ENCODE data around the gene DYRK3. TPM values are rescaled to one million over a fixed set of nuclear protein-coding genes. Genes with fewer than 3 reads are reported as not detected.

DYRK3 gene
- total RNA-seq, 1 donor from 2014 or later: 22.7 TPM

- H3K9me3 ChIP-seq (ENCODE audit: low read depth): no peaks in the 10 kb centered on the region
- Mint-ChIP-seq H3K4me1 (peaks cover 10% of the 10 kb centered on the region), H3K9me3 (no peaks in the 10 kb centered on the region), H3K4me3 (no peak overlapping the region), H3K36me3 (no peaks in the 10 kb centered on the region), H3K27ac (no peak overlapping the region), H3K27me3 (ENCODE audit: insufficient read depth, low read depth) (peaks cover 3% of the 10 kb centered on the region)
- H2AFZ ChIP-seq (replicated peaks): no peak overlapping the region
- no peak overlapping the region for H3K27ac ChIP-seq
- H3F3A ChIP-seq (ENCODE audit: low read depth): peaks cover 12% of the 10 kb centered on the region
- DNase-seq (ENCODE audit: low spot score): no peak
- H3K79me2 ChIP-seq (ENCODE audit: low read depth): no peaks in the 10 kb centered on the region
- no peaks in the 10 kb centered on the region for H4K20me1 ChIP-seq (ENCODE audit: low read depth)
- peaks cover 3% of the 10 kb centered on the region for H3K27me3 ChIP-seq
- TF ChIP-seq EZH2phosphoT487 (IDR thresholded peaks at IDR 0.05) (no peak), EZH2 (IDR thresholded peaks at IDR 0.05) (no peak)
- TF ChIP-seq, protein P1, sequence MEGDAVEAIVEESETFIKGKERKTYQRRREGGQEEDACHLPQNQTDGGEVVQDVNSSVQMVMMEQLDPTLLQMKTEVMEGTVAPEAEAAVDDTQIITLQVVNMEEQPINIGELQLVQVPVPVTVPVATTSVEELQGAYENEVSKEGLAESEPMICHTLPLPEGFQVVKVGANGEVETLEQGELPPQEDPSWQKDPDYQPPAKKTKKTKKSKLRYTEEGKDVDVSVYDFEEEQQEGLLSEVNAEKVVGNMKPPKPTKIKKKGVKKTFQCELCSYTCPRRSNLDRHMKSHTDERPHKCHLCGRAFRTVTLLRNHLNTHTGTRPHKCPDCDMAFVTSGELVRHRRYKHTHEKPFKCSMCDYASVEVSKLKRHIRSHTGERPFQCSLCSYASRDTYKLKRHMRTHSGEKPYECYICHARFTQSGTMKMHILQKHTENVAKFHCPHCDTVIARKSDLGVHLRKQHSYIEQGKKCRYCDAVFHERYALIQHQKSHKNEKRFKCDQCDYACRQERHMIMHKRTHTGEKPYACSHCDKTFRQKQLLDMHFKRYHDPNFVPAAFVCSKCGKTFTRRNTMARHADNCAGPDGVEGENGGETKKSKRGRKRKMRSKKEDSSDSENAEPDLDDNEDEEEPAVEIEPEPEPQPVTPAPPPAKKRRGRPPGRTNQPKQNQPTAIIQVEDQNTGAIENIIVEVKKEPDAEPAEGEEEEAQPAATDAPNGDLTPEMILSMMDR (IDR thresholded peaks at IDR 0.05): no peak
- H3K4me3 ChIP-seq: no peak overlapping the region
- no peak overlapping the region for H3K9ac ChIP-seq
- H3K36me3 ChIP-seq: no peaks in the 10 kb centered on the region
- H3K4me2 ChIP-seq: no peak overlapping the region
- peaks cover 33% of the 10 kb centered on the region for H3K4me1 ChIP-seq
Observed at GRCh38 chr1:206674745-206675175, 39.4 kb downstream of the DYRK3 start.

DNA sequence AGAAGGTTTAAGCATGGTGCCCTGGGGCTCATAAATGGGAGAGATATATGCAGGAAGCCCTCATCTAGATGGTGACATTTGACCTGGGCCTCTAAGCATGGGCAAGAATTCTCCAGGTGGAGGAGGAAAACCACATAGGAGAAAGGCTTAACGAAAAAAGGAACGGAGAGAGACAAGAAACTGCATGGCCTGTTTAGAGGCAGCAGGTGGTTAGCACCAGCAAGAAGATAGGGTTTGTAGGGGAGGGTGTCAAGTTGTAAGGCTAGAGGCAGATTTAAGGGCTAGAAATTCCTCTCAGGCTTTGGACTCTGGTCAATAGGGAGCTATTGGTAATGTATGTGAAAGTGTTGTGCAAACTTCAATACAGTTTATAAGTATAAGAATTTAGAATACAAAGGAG lies 41.2 kb downstream of the DYRK3 start:
- Histone ChIP-seq H3K79me2 (ENCODE audit: low read depth) (no peaks in the 10 kb centered on the region), H3K9ac (no peak overlapping the region), H3K4me2 (no peak overlapping the region), H3K4me3 (no peak overlapping the region), H2AFZ (replicated peaks) (no peak overlapping the region), H3K27me3 (peaks cover 21% of the 10 kb centered on the region), H3K9me3 (ENCODE audit: low read depth) (no peaks in the 10 kb centered on the region), H4K20me1 (ENCODE audit: low read depth) (no peaks in the 10 kb centered on the region), H3F3A (ENCODE audit: low read depth) (peaks cover 12% of the 10 kb centered on the region), H3K4me1 (peaks cover 25% of the 10 kb centered on the region), H3K36me3 (no peaks in the 10 kb centered on the region), H3K27ac (no peak overlapping the region)
- Mint-ChIP-seq H3K27me3 (ENCODE audit: insufficient read depth, low read depth) (peaks cover under 1% of the 10 kb centered on the region), H3K36me3 (no peaks in the 10 kb centered on the region), H3K9me3 (no peaks in the 10 kb centered on the region), H3K27ac (no peak overlapping the region), H3K4me1 (peaks cover 10% of the 10 kb centered on the region), H3K4me3 (no peak overlapping the region)
- no peak for TF ChIP-seq EZH2 (IDR thresholded peaks at IDR 0.05)
- TF ChIP-seq, protein P1 (IDR thresholded peaks at IDR 0.05): no peak
- TF ChIP-seq EZH2phosphoT487 (IDR thresholded peaks at IDR 0.05): no peak
- DNase-seq (ENCODE audit: low spot score): no peak

DNA sequence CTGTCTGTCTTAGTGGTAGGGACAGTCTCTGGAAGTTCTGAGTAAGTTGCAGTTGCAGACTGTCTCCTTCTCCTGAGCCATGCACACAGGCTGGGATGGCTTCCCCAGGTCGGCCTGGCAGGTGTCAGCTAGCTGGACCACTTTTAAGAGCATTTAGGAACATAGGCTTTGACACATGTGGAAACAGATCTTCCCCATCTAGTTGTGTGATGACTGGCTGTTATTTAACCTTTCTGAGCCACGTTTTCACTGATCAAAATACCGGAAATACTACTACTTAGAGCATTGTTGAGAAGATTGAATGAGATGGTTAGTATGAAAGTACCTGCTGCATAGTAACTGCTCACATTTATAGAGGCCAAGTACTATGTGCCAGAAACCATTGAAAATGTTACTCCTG lies 43.2 kb downstream of the DYRK3 start:
- no peak overlapping the region for H2AFZ ChIP-seq (replicated peaks)
- H3K27me3 Mint-ChIP-seq (ENCODE audit: insufficient read depth, low read depth): peaks cover 7% of the 10 kb centered on the region
- no peaks in the 10 kb centered on the region for H3K9me3 ChIP-seq (ENCODE audit: low read depth)
- peaks cover 41% of the 10 kb centered on the region for H3K27me3 ChIP-seq
- H3K4me2 ChIP-seq: no peak overlapping the region
- no peak overlapping the region for H3K27ac Mint-ChIP-seq
- no peak for DNase-seq (ENCODE audit: low spot score)
- TF ChIP-seq, protein P1 (IDR thresholded peaks at IDR 0.05): no peak
- TF ChIP-seq EZH2phosphoT487 (IDR thresholded peaks at IDR 0.05) (no peak), EZH2 (IDR thresholded peaks at IDR 0.05) (no peak)
- no peak overlapping the region for H3K27ac ChIP-seq
- H3K4me1 ChIP-seq: peaks cover 5% of the 10 kb centered on the region
- H3K9me3 Mint-ChIP-seq: no peaks in the 10 kb centered on the region
- H3K9ac ChIP-seq: no peak overlapping the region
- H3K4me3 Mint-ChIP-seq: no peak overlapping the region
- peaks cover 3% of the 10 kb centered on the region for H3F3A ChIP-seq (ENCODE audit: low read depth)
- H3K79me2 ChIP-seq (ENCODE audit: low read depth): no peaks in the 10 kb centered on the region
- H4K20me1 ChIP-seq (ENCODE audit: low read depth): no peaks in the 10 kb centered on the region
- peaks cover 10% of the 10 kb centered on the region for H3K4me1 Mint-ChIP-seq
- H3K36me3 ChIP-seq: no peaks in the 10 kb centered on the region
- no peak overlapping the region for H3K4me3 ChIP-seq
- H3K36me3 Mint-ChIP-seq: no peaks in the 10 kb centered on the region
